ENCODE measurements around the gene TTC19.

The TTC19 gene

DNA sequence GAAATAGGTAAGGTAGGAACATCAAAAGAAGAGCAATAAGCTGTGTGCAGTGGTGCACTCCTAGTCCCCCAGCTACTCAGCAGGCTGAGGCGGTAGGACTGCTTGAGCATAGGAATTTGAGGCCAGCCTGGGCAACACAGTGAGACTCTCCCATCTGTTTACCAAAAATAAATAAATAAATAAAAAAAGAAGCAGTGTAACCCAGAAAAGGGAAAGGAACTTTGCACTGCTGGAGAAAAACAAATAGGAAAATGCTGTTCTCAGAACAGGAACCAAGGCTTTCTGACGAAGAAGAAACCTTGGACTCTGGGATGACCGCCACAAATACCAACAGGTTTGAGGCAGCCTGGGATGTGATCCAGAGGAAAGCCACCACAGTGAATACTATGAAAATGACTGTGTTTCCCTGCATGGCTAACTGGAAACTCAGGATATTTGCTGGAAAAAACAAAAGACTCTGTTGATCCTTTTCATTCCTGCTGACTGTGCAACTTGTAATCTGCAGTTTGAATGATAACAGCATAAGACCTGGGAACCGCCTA is 41.2 kb downstream of the TTC19 start:
- no peaks in the 10 kb centered on the region for H3K79me1 ChIP-seq (ENCODE audit: low read depth, low read length)
- H2AK5ac ChIP-seq (ENCODE audit: low read depth, low read length): no peak overlapping the region
- no peak overlapping the region for H4K91ac ChIP-seq (ENCODE audit: low read depth, low read length, poor library complexity)
- H2AFZ ChIP-seq (ENCODE audit: low read length): no peak overlapping the region
- H3K4me2 ChIP-seq (ENCODE audit: insufficient read depth, low read length, poor library complexity, severe bottlenecking): no peak overlapping the region
- no peak overlapping the region for H2BK12ac ChIP-seq (ENCODE audit: low read length)
- no peak overlapping the region for H3K4me3 ChIP-seq (ENCODE audit: low read length in 2 of 2)
- WGBS, 2 donors (ENCODE audit: extremely low coverage in 2 of 2, insufficient read length in 2 of 2, insufficient replicate concordance in 1 of 2): no CpG with 5 or more reads among the region's 4 CpGs
- peaks cover 25 to 97% of the 10 kb centered on the region in 2 donors for H3K36me3 ChIP-seq (replicated peaks in 1 of 2; ENCODE audit: control insufficient read depth in 2 of 2, insufficient read depth in 2 of 2, low read length in 2 of 2)
- no peak overlapping the region for H3K14ac ChIP-seq (ENCODE audit: low read length)
- no peak overlapping the region for H3K18ac ChIP-seq (ENCODE audit: low read length)
- no peak for DNase-seq (ENCODE audit: low spot score)
- no peaks in the 10 kb centered on the region for H3K4me1 ChIP-seq (ENCODE audit: control insufficient read depth in 2 of 2, insufficient read depth in 1 of 2, low read depth in 1 of 2, low read length in 2 of 2)
- no peak overlapping the region for H4K8ac ChIP-seq (ENCODE audit: low read depth, low read length)
- H2BK5ac ChIP-seq (ENCODE audit: low read length): no peak overlapping the region
- no peak overlapping the region for H3K27ac ChIP-seq (replicated peaks; ENCODE audit: low read length)
- H3K23ac ChIP-seq (ENCODE audit: low read depth, low read length, poor library complexity): no peak overlapping the region
- no peak overlapping the region for H2BK15ac ChIP-seq (ENCODE audit: low read length)
- no peaks in the 10 kb centered on the region for H3K27me3 ChIP-seq (ENCODE audit: control insufficient read depth in 3 of 3, insufficient read depth in 3 of 3, low read depth in 1 of 3, low read length in 3 of 3)
- H2BK120ac ChIP-seq (ENCODE audit: low read depth, low read length): no peak overlapping the region
- H3K9me3 ChIP-seq (replicated peaks in 1 of 2; ENCODE audit: control insufficient read depth in 2 of 2, insufficient read depth in 1 of 2, low read depth in 1 of 2, low read length in 2 of 2): peaks cover 0 to 8% of the 10 kb centered on the region in 2 donors
- H3K9ac ChIP-seq (ENCODE audit: low read depth, low read length, poor library complexity): no peak overlapping the region
- no peak overlapping the region for H3K4ac ChIP-seq (ENCODE audit: low read length)

DNA sequence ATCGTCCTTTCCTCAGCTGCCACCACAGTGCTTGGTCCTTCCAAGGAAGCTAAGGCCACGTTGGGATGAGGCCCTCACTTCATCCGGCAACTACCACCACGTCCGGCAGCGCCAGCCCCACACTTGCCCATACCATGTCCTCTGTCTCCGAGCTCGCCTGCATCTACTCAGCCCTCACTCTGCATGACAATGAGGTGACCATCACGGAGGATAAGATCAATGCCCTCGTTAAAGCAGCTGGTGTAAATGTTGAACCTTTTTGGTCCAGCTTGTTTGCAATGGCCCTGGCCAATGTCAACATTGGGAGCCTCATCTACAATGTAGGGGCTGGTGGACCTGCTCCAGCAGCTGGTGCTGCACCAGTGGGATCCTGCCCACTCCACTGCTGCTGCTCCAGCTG is 44.9 kb downstream of the TTC19 start:
- Histone ChIP-seq H3K27ac (replicated peaks; ENCODE audit: low read length) (no peak overlapping the region), H2AFZ (ENCODE audit: low read length) (no peak overlapping the region), H2BK12ac (ENCODE audit: low read length) (no peak overlapping the region), H3K4me3 (ENCODE audit: low read length in 2 of 2) (no peak overlapping the region), H2BK120ac (ENCODE audit: low read depth, low read length) (no peak overlapping the region), H2BK5ac (ENCODE audit: low read length) (no peak overlapping the region), H3K9me3 (replicated peaks in 1 of 2; ENCODE audit: control insufficient read depth in 2 of 2, insufficient read depth in 1 of 2, low read depth in 1 of 2, low read length in 2 of 2) (no peaks in the 10 kb centered on the region), H3K14ac (ENCODE audit: low read length) (no peak overlapping the region), H4K91ac (ENCODE audit: low read depth, low read length, poor library complexity) (no peak overlapping the region), H3K4me1 (ENCODE audit: control insufficient read depth in 2 of 2, insufficient read depth in 1 of 2, low read depth in 1 of 2, low read length in 2 of 2) (no peaks in the 10 kb centered on the region), H4K8ac (ENCODE audit: low read depth, low read length) (no peak overlapping the region), H3K4ac (ENCODE audit: low read length) (no peak overlapping the region), H3K27me3 (ENCODE audit: control insufficient read depth in 3 of 3, insufficient read depth in 3 of 3, low read depth in 1 of 3, low read length in 3 of 3) (no peaks in the 10 kb centered on the region), H3K9ac (ENCODE audit: low read depth, low read length, poor library complexity) (no peak overlapping the region), H3K36me3 (replicated peaks in 1 of 2; ENCODE audit: control insufficient read depth in 2 of 2, insufficient read depth in 2 of 2, low read length in 2 of 2) (peaks cover 32 to 96% of the 10 kb centered on the region in 2 donors), H3K18ac (ENCODE audit: low read length) (no peak overlapping the region), H2BK15ac (ENCODE audit: low read length) (no peak overlapping the region), H3K79me1 (ENCODE audit: low read depth, low read length) (no peaks in the 10 kb centered on the region), H2AK5ac (ENCODE audit: low read depth, low read length) (no peak overlapping the region), H3K23ac (ENCODE audit: low read depth, low read length, poor library complexity) (no peak overlapping the region), H3K4me2 (ENCODE audit: insufficient read depth, low read length, poor library complexity, severe bottlenecking) (no peak overlapping the region)
- WGBS, 2 donors (ENCODE audit: extremely low coverage in 2 of 2, insufficient read length in 2 of 2, insufficient replicate concordance in 1 of 2): no CpG with 5 or more reads among the region's 10 CpGs
- no peak for DNase-seq (ENCODE audit: low spot score)

- H3K9ac ChIP-seq (ENCODE audit: low read depth, low read length, poor library complexity): no peak overlapping the region
- no peak overlapping the region for H2BK15ac ChIP-seq (ENCODE audit: low read length)
- H3K27ac ChIP-seq (replicated peaks; ENCODE audit: low read length): no peak overlapping the region
- no peaks in the 10 kb centered on the region for H3K9me3 ChIP-seq (replicated peaks in 1 of 2; ENCODE audit: control insufficient read depth in 2 of 2, insufficient read depth in 1 of 2, low read depth in 1 of 2, low read length in 2 of 2)
- no CpG with 5 or more reads among the region's 3 CpGs for WGBS, 2 donors (ENCODE audit: extremely low coverage in 2 of 2, insufficient read length in 2 of 2, insufficient replicate concordance in 1 of 2)
- no peak overlapping the region for H3K4ac ChIP-seq (ENCODE audit: low read length)
- no peaks in the 10 kb centered on the region for H3K79me1 ChIP-seq (ENCODE audit: low read depth, low read length)
- H4K91ac ChIP-seq (ENCODE audit: low read depth, low read length, poor library complexity): no peak overlapping the region
- no peak overlapping the region for H2AK5ac ChIP-seq (ENCODE audit: low read depth, low read length)
- no peak overlapping the region for H4K8ac ChIP-seq (ENCODE audit: low read depth, low read length)
- no peak overlapping the region for H3K4me3 ChIP-seq (ENCODE audit: low read length in 2 of 2)
- no peak overlapping the region for H3K18ac ChIP-seq (ENCODE audit: low read length)
- H3K4me1 ChIP-seq (ENCODE audit: control insufficient read depth in 2 of 2, insufficient read depth in 1 of 2, low read depth in 1 of 2, low read length in 2 of 2): no peaks in the 10 kb centered on the region
- no peak overlapping the region for H2AFZ ChIP-seq (ENCODE audit: low read length)
- H2BK12ac ChIP-seq (ENCODE audit: low read length): no peak overlapping the region
- DNase-seq (ENCODE audit: low spot score): no peak
- H3K27me3 ChIP-seq (ENCODE audit: control insufficient read depth in 3 of 3, insufficient read depth in 3 of 3, low read depth in 1 of 3, low read length in 3 of 3): no peaks in the 10 kb centered on the region
- H3K4me2 ChIP-seq (ENCODE audit: insufficient read depth, low read length, poor library complexity, severe bottlenecking): no peak overlapping the region
- H3K14ac ChIP-seq (ENCODE audit: low read length): no peak overlapping the region
- H3K36me3 ChIP-seq (replicated peaks in 1 of 2; ENCODE audit: control insufficient read depth in 2 of 2, insufficient read depth in 2 of 2, low read length in 2 of 2): peaks cover 26 to 95% of the 10 kb centered on the region in 2 donors
- no peak overlapping the region for H3K23ac ChIP-seq (ENCODE audit: low read depth, low read length, poor library complexity)
- no peak overlapping the region for H2BK5ac ChIP-seq (ENCODE audit: low read length)
- H2BK120ac ChIP-seq (ENCODE audit: low read depth, low read length): no peak overlapping the region
Measured at GRCh38 chr17:16046966-16047365, 47.3 kb downstream of the TTC19 start.

DNA sequence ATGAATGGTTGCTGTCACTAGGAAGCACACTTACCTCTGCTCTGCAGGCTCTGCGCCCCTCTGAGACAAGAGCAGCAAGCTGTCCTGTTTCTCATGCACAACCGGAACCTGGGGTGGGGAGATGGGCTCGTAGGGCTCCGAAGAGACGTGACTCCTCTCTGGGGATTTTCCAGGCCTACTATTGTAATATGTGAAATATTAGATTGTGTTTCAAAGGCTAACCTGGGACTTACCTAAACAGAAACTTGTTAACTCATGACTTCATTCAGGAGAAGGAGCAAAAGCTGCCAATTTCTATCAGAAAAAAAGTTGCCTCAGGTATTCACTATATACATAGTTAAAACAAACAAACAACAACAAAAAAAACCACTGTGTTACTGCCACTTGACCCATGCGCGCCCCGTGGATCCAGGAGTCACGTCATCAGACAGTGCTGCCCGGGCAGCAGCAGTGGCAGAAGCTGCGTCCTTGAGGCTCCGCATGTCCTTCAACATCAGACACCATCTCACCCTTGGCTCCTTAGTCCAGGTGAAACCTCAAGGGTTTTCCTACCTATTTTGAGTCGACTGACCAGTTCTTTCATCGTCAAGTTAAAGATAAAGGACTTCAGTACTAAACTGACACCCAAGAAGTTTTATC is 49.3 kb downstream of the TTC19 start:
- Histone ChIP-seq H3K79me1 (ENCODE audit: low read depth, low read length) (no peaks in the 10 kb centered on the region), H2AK5ac (ENCODE audit: low read depth, low read length) (no peak overlapping the region), H3K9me3 (replicated peaks in 1 of 2; ENCODE audit: control insufficient read depth in 2 of 2, insufficient read depth in 1 of 2, low read depth in 1 of 2, low read length in 2 of 2) (peaks cover 0 to 9% of the 10 kb centered on the region in 2 donors), H2BK12ac (ENCODE audit: low read length) (no peak overlapping the region), H3K27me3 (ENCODE audit: control insufficient read depth in 3 of 3, insufficient read depth in 3 of 3, low read depth in 1 of 3, low read length in 3 of 3) (no peaks in the 10 kb centered on the region), H4K91ac (ENCODE audit: low read depth, low read length, poor library complexity) (no peak overlapping the region), H2BK5ac (ENCODE audit: low read length) (no peak overlapping the region), H3K27ac (replicated peaks; ENCODE audit: low read length) (no peak overlapping the region), H3K4me3 (ENCODE audit: low read length in 2 of 2) (no peak overlapping the region), H3K4me1 (ENCODE audit: control insufficient read depth in 2 of 2, insufficient read depth in 1 of 2, low read depth in 1 of 2, low read length in 2 of 2) (no peaks in the 10 kb centered on the region), H4K8ac (ENCODE audit: low read depth, low read length) (no peak overlapping the region), H3K36me3 (replicated peaks in 1 of 2; ENCODE audit: control insufficient read depth in 2 of 2, insufficient read depth in 2 of 2, low read length in 2 of 2) (peaks cover 22 to 94% of the 10 kb centered on the region in 2 donors), H3K4ac (ENCODE audit: low read length) (no peak overlapping the region), H2BK15ac (ENCODE audit: low read length) (no peak overlapping the region), H3K18ac (ENCODE audit: low read length) (no peak overlapping the region), H3K23ac (ENCODE audit: low read depth, low read length, poor library complexity) (no peak overlapping the region), H3K9ac (ENCODE audit: low read depth, low read length, poor library complexity) (no peak overlapping the region), H3K14ac (ENCODE audit: low read length) (no peak overlapping the region), H2BK120ac (ENCODE audit: low read depth, low read length) (no peak overlapping the region), H2AFZ (ENCODE audit: low read length) (no peak overlapping the region), H3K4me2 (ENCODE audit: insufficient read depth, low read length, poor library complexity, severe bottlenecking) (no peak overlapping the region)
- DNase-seq (ENCODE audit: low spot score): no peak
- WGBS, 2 donors (ENCODE audit: extremely low coverage in 2 of 2, insufficient read length in 2 of 2, insufficient replicate concordance in 1 of 2): no CpG with 5 or more reads among the region's 14 CpGs

Measured in neuronal stem cell (in vitro differentiated cells).